GM13976 (cell line): ENCODE measurements around the gene MRPL37.

Experiments used
- DNase-seq: peaks from one replicate; pipeline ENCODE4 v3.0.0; 2012; ENCODE audit warnings: low spot score
- in situ Hi-C: fragments of 300-500 bp; cut with MboI; formaldehyde crosslinking; loops from one replicate; pipeline ENCODE4 v1.12.0; 2022; ENCODE audit warnings: low sequenced_read_pairs, mixed read lengths, inconsistent platforms; ENCODE audit not compliant: unreplicated experiment
- TF ChIP-seq, protein P1 (sequence below): IDR thresholded peaks from 2 replicates; pipeline ENCODE4 v1.5.1; 2012; ENCODE audit warnings: borderline replicate concordance, mild to moderate bottlenecking; ENCODE audit not compliant: insufficient read depth; ENCODE audit errors: extremely low read depth, missing control alignments, control extremely low read depth

MRPL37 gene

DNA sequence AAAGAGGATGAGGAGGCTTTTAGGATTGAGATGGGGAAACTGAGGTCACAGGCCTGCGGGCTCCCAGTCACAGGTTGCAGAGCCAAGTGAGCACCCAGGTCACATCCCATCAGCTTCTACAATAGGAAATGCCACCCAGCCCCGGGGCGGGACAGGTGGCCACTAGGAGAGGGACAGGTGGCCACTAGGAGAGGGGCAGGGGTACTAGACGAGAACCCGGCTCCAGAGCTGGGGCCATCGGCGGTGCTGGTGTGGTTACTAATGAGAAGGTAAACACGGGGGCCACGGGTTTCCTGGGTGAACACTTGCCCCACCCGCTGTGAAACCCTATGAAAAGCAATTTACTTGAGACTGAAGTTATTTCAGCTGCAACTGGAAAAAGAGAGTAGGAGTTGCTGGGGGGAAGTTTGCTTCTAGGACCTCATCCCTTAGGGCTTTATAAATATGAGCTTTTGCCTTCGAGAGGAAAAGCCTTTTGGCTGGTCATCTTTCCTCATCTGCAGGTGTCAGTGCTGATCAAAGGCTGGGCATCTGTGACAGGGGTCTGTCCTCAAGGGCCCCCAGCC is 52.5 kb downstream of the MRPL37 start:
- in situ Hi-C loops = no loop called here
- TF ChIP-seq, protein P1, sequence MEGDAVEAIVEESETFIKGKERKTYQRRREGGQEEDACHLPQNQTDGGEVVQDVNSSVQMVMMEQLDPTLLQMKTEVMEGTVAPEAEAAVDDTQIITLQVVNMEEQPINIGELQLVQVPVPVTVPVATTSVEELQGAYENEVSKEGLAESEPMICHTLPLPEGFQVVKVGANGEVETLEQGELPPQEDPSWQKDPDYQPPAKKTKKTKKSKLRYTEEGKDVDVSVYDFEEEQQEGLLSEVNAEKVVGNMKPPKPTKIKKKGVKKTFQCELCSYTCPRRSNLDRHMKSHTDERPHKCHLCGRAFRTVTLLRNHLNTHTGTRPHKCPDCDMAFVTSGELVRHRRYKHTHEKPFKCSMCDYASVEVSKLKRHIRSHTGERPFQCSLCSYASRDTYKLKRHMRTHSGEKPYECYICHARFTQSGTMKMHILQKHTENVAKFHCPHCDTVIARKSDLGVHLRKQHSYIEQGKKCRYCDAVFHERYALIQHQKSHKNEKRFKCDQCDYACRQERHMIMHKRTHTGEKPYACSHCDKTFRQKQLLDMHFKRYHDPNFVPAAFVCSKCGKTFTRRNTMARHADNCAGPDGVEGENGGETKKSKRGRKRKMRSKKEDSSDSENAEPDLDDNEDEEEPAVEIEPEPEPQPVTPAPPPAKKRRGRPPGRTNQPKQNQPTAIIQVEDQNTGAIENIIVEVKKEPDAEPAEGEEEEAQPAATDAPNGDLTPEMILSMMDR = no peak
- no peak for DNase-seq

- TF ChIP-seq, protein P1 = no peak
- DNase-seq = no peak
- in situ Hi-C loops = no loop called here
Measured at GRCh38 chr1:54253480-54253879, 53.5 kb downstream of the MRPL37 start.

- TF ChIP-seq, protein P1 = no peak
- in situ Hi-C loops = no loop called here
- DNase-seq = no peak
Measured at GRCh38 chr1:54254055-54254454, 54.1 kb downstream of the MRPL37 start.

- TF ChIP-seq, protein P1 = no peak
- in situ Hi-C loops = no loop called here
- DNase-seq = no peak
Measured at GRCh38 chr1:54255026-54255702, 55.2 kb downstream of the MRPL37 start.

DNA sequence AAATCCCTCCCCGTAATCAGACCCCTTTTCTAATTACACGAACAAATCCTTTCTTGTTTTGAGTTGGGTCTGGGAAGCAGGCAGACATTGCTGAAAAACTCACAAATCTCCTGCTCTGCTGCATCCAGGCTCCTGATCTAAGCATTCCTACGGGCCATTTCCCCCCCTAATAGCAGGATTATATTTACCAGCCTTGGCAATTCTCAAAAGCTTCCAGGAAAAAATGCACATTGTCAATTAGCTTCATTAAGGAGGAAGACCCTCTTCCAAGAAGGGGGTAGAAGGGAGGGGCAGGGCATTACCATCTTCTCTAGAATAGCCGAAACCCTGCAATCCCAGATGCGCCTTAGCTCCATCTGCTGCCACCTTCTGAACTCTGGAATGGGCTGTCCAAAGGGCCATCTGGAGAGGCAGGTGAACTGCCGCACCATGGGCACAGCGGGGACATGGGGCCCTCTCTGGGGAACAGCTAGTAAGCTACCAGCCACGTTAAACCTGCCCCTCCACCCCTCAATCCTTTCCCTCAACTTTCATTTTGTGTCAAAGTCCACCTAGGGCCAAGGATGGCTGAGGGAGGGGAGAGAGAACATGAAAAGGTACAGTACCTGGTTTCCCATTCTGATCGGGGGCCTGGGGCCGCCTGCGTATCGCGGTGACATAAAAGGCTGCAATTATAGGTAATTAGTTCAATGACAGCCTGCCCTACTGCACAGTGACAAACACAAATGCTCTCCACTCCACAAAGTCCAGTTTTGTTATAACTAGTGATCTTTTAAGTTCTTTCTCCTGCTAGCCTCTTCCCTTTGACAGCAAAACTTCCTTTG is 56.8 kb downstream of the MRPL37 start:
- DNase-seq = no peak
- in situ Hi-C loops = no loop called here
- TF ChIP-seq, protein P1 = no peak

GRCh38 chr1:54257346-54257620 is 57.3 kb downstream of the MRPL37 start:
- TF ChIP-seq, protein P1 = no peak
- in situ Hi-C loops = no loop called here
- DNase-seq = no peak
